Ovary (tissue), 3 donors: Measurements from ENCODE around the gene PAF1.

Experiments
- EP300 ChIP-seq: sonication (generic); formaldehyde crosslinking; IDR thresholded peaks from one replicate; pipeline ENCODE4 v1.6.1; 2017; ENCODE audit warnings: antibody characterized with exemption
- TF ChIP-seq, protein P1 (sequence below), 3 donors: fragments of 450-650 bp in 2 of 3; fragments of 200-600 bp in 1 of 3; IDR thresholded peaks; one replicate each; pipeline versions ENCODE4 v1.5.1 to v1.8.0; 2016 to 2022; ENCODE audit warnings: antibody characterized with exemption in 3 of 3, mild to moderate bottlenecking in 1 of 3
- donor health status: DM: no; HTN: no; CAD: no.

- TF ChIP-seq, protein P1, sequence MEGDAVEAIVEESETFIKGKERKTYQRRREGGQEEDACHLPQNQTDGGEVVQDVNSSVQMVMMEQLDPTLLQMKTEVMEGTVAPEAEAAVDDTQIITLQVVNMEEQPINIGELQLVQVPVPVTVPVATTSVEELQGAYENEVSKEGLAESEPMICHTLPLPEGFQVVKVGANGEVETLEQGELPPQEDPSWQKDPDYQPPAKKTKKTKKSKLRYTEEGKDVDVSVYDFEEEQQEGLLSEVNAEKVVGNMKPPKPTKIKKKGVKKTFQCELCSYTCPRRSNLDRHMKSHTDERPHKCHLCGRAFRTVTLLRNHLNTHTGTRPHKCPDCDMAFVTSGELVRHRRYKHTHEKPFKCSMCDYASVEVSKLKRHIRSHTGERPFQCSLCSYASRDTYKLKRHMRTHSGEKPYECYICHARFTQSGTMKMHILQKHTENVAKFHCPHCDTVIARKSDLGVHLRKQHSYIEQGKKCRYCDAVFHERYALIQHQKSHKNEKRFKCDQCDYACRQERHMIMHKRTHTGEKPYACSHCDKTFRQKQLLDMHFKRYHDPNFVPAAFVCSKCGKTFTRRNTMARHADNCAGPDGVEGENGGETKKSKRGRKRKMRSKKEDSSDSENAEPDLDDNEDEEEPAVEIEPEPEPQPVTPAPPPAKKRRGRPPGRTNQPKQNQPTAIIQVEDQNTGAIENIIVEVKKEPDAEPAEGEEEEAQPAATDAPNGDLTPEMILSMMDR (IDR thresholded peaks at IDR 0.05): no peak
- no peak for TF ChIP-seq EP300
Measured at GRCh38 chr19:39410831-39411080, 19.9 kb upstream of the PAF1 start.
